Measurements from ENCODE around the gene GCFC2. TPM values are rescaled to one million over a fixed set of nuclear protein-coding genes. Genes with fewer than 3 reads are reported as not detected.

Gene GCFC2
- total RNA-seq, 2 experiments from 2014 or later = 15.7 to 17.1 TPM

DNA sequence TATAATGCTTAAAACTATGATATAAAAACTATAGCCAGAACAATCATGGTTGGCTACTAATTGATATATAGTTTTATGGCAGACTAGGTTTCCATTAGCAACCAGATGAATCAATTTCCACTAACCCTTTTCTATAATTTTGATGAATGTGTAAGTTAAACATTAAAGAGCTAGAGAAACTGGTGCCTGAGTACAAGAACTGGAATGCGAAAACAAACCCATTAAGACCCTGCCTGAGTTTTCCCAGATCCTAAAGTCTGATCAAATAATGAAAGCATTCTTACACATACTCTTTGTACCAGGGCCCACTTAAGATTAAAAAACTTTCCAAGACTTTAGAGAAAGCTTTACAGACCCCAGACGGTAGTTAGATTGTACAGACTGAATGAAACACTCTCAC, 42.8 kb downstream of the GCFC2 start:
- Mint-ChIP-seq H3K36me3 (ENCODE audit: low read depth) (peaks cover 69% of the 10 kb centered on the region), H3K4me1 (ENCODE audit: low read depth) (no peaks in the 10 kb centered on the region), H3K27ac (no peak overlapping the region), H3K9me3 (no peaks in the 10 kb centered on the region), H3K27me3 (no peaks in the 10 kb centered on the region), H3K4me3 (no peak overlapping the region)
- intact Hi-C loops (cut with DNase I, micrococcal nuclease) = no loop called here
- Histone ChIP-seq H3K4me3 (ENCODE audit: low read length) (no peak overlapping the region), H3K27ac (ENCODE audit: low read depth in 1 of 2, low read length in 2 of 2) (no peak overlapping the region), H3K9me3 (ENCODE audit: control insufficient read depth in 1 of 2, insufficient read depth in 1 of 2, low read length in 2 of 2) (no peaks in the 10 kb centered on the region), H3K4me1 (ENCODE audit: insufficient read depth, low read length) (no peaks in the 10 kb centered on the region), H3K27me3 (ENCODE audit: control insufficient read depth in 1 of 2, insufficient read depth in 2 of 2, low read length in 2 of 2) (no peaks in the 10 kb centered on the region), H3K36me3 (ENCODE audit: insufficient read depth, low read length) (peaks cover 30% of the 10 kb centered on the region)
- CTCF ChIA-PET = interaction anchor here (1.5 kb wide), 1 partner anchor 27 kb away, joined by 5 read pairs; no protein-coding TSS in a partner anchor
- POLR2A ChIA-PET = no interaction called here
- ATAC-seq (ENCODE audit: poor library complexity) (no peak), DNase-seq (no peak)
- TF ChIP-seq, protein P1, sequence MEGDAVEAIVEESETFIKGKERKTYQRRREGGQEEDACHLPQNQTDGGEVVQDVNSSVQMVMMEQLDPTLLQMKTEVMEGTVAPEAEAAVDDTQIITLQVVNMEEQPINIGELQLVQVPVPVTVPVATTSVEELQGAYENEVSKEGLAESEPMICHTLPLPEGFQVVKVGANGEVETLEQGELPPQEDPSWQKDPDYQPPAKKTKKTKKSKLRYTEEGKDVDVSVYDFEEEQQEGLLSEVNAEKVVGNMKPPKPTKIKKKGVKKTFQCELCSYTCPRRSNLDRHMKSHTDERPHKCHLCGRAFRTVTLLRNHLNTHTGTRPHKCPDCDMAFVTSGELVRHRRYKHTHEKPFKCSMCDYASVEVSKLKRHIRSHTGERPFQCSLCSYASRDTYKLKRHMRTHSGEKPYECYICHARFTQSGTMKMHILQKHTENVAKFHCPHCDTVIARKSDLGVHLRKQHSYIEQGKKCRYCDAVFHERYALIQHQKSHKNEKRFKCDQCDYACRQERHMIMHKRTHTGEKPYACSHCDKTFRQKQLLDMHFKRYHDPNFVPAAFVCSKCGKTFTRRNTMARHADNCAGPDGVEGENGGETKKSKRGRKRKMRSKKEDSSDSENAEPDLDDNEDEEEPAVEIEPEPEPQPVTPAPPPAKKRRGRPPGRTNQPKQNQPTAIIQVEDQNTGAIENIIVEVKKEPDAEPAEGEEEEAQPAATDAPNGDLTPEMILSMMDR (IDR thresholded peaks at IDR 0.05) = no peak

DNA sequence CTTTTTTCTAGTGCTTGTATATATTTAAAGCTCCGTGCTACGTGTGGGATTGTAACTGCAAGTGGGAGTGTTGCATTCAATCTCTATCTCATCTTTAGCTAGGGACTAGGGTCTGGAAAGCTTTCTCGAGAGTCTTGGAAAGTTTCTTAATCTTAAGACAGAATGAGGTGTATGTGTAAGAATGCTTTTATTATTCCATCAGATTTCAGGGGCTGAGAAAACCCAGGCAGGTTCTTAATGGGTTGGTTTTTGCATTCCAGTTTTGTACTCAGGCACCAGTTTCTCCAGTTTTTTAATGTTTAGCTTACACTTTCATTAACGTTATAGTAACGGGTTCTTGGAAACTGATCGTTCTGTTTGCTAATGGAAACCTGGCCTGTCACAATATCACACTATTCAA, 43.8 kb downstream of the GCFC2 start:
- Histone ChIP-seq H3K36me3 (ENCODE audit: insufficient read depth, low read length) (peaks cover 28% of the 10 kb centered on the region), H3K27me3 (ENCODE audit: control insufficient read depth in 1 of 2, insufficient read depth in 2 of 2, low read length in 2 of 2) (no peaks in the 10 kb centered on the region), H3K4me3 (ENCODE audit: low read length) (no peak overlapping the region), H3K4me1 (ENCODE audit: insufficient read depth, low read length) (no peaks in the 10 kb centered on the region), H3K9me3 (ENCODE audit: control insufficient read depth in 1 of 2, insufficient read depth in 1 of 2, low read length in 2 of 2) (no peaks in the 10 kb centered on the region), H3K27ac (ENCODE audit: low read depth in 1 of 2, low read length in 2 of 2) (no peak overlapping the region)
- Mint-ChIP-seq H3K36me3 (ENCODE audit: low read depth) (peaks cover 72% of the 10 kb centered on the region), H3K4me3 (no peak overlapping the region), H3K27me3 (no peaks in the 10 kb centered on the region), H3K4me1 (ENCODE audit: low read depth) (no peaks in the 10 kb centered on the region), H3K27ac (no peak overlapping the region), H3K9me3 (no peaks in the 10 kb centered on the region)
- intact Hi-C loops (cut with DNase I, micrococcal nuclease) = no loop called here
- no peak for DNase-seq
- TF ChIP-seq, protein P1 (IDR thresholded peaks at IDR 0.05) = no peak
- CTCF ChIA-PET = no interaction called here
- no peak for ATAC-seq (ENCODE audit: poor library complexity)
- POLR2A ChIA-PET = no interaction called here

DNA sequence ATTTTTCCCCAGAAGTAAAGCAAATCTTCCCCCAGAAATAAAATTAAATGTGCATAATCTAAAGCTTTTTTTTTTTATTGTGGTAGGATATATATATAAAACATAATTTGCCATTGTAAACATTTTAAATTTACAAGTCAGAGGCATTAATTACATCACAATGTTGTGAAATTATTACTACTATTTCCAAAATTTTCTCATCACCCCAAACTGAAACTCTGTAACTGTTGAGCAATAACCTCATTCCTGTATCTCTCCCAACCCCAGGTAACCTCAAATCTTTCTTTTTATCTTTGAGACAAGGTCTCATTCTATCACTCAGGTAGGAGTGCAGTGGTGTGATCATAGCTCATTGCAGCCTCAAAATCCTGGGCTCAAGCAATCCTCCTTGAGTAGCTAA, 52.9 kb downstream of the GCFC2 start:
- CTCF ChIA-PET = interaction anchor here (0.7 kb wide), 1 partner anchor 18 kb away, joined by 4 read pairs; no protein-coding TSS in a partner anchor
- Histone ChIP-seq H3K9me3 (ENCODE audit: control insufficient read depth in 1 of 2, insufficient read depth in 1 of 2, low read length in 2 of 2) (no peaks in the 10 kb centered on the region), H3K27ac (ENCODE audit: low read depth in 1 of 2, low read length in 2 of 2) (no peak overlapping the region), H3K4me3 (ENCODE audit: low read length) (no peak overlapping the region), H3K27me3 (ENCODE audit: control insufficient read depth in 1 of 2, insufficient read depth in 2 of 2, low read length in 2 of 2) (no peaks in the 10 kb centered on the region), H3K36me3 (ENCODE audit: insufficient read depth, low read length) (peaks cover 80% of the 10 kb centered on the region), H3K4me1 (ENCODE audit: insufficient read depth, low read length) (no peaks in the 10 kb centered on the region)
- Mint-ChIP-seq H3K4me3 (no peak overlapping the region), H3K4me1 (ENCODE audit: low read depth) (peaks cover 38% of the 10 kb centered on the region), H3K9me3 (peaks cover 19% of the 10 kb centered on the region), H3K36me3 (ENCODE audit: low read depth) (peaks cover 100% of the 10 kb centered on the region), H3K27me3 (no peaks in the 10 kb centered on the region), H3K27ac (peak overlapping the region; percentile 18)
- ATAC-seq (ENCODE audit: poor library complexity) = no peak
- POLR2A ChIA-PET = no interaction called here
- no peak for DNase-seq
- TF ChIP-seq, protein P1 (IDR thresholded peaks at IDR 0.05) = no peak
- intact Hi-C loops (cut with DNase I, micrococcal nuclease) = no loop called here

Measured in CD4-positive, alpha-beta T cell (primary cell).